Stomach smooth muscle (tissue), 2 donors: ENCODE results near the gene SINHCAF.

Experiments used
- H3K27ac ChIP-seq: one replicate; pipeline ENCODE4 v1.7.0; 2013; ENCODE audit warnings: mild to moderate bottlenecking, low read length, inconsistent platforms
- H3K27me3 ChIP-seq, 2 donors: one replicate each; pipeline ENCODE4 v1.7.0; 2013; ENCODE audit warnings: low read length in 2 of 2; ENCODE audit not compliant: insufficient read depth in 2 of 2, control insufficient read depth in 1 of 2
- H3K36me3 ChIP-seq, 2 donors: one replicate each; pipeline ENCODE4 v1.7.0; 2013; ENCODE audit warnings: low read length in 2 of 2; ENCODE audit not compliant: control insufficient read depth in 2 of 2, insufficient read depth in 2 of 2
- H3K4me1 ChIP-seq: one replicate; pipeline ENCODE4 v1.7.0; 2013; ENCODE audit warnings: low read length; ENCODE audit not compliant: control insufficient read depth, insufficient read depth
- H3K4me3 ChIP-seq, 2 donors: one replicate each; pipeline ENCODE4 v1.7.0; 2013; ENCODE audit warnings: low read length in 2 of 2
- H3K9ac ChIP-seq, 2 donors: one replicate each; pipeline ENCODE4 v1.7.0; 2013; ENCODE audit warnings: low read length in 2 of 2, mild to moderate bottlenecking in 1 of 2
- H3K9me3 ChIP-seq, 2 donors: one replicate each; pipeline ENCODE4 v1.7.0; 2013; ENCODE audit warnings: low read length in 2 of 2; ENCODE audit not compliant: control insufficient read depth in 2 of 2
- donor health status: healthy.
- donor health status: Pancreatic carcinoma.

The SINHCAF gene

DNA sequence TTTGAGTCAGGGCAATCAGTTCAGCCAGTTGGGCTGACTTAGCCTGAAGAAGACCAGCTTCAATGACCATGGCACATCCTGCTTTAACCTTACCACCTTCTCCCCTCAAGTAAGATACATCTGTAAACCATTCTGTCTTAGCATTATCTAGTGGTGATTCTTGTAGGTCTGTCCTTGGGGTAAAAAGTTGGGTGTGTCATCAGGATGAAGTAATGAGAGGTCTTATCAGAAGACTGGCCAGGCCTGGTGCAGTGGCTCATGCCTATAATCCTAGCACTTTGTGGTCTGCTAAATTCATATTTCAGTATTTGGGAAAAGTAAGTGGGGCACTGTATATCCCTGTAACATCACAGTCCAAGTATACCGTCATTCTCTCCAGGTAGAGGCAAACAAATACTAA, 19.1 kb downstream of the SINHCAF start:
- Histone ChIP-seq H3K9ac (no peak overlapping the region), H3K4me1 (no peaks in the 10 kb centered on the region), H3K9me3 (no peaks in the 10 kb centered on the region), H3K27ac (no peak overlapping the region), H3K4me3 (no peak overlapping the region), H3K27me3 (no peaks in the 10 kb centered on the region), H3K36me3 (peaks cover 4 to 11% of the 10 kb centered on the region in 2 donors)

DNA sequence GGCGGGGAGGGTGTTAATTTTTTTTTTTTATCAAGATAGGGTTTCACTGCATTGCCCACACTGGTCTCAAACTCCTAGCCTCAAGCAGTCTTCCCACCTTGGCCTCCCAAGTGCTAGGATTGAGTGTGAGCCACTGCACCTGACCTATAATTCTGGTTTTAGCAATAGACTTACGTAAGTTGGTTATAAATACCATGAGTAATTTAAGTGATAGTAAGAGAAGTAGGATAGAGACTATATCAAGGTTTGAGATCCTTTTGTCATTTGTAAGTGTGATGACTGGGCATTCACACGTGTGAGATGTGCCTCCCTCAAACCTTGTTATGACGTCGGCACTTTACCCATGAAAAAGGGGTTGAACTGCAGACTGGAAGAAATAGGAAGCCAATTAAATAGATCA, 22.5 kb downstream of the SINHCAF start:
- no peaks in the 10 kb centered on the region for H3K27me3 ChIP-seq
- H3K4me3 ChIP-seq, result no peak overlapping the region
- H3K9me3 ChIP-seq, result no peaks in the 10 kb centered on the region
- no peak overlapping the region for H3K27ac ChIP-seq
- H3K36me3 ChIP-seq, result peaks cover 4 to 11% of the 10 kb centered on the region in 2 donors
- H3K9ac ChIP-seq, result no peak overlapping the region
- H3K4me1 ChIP-seq, result no peaks in the 10 kb centered on the region

DNA sequence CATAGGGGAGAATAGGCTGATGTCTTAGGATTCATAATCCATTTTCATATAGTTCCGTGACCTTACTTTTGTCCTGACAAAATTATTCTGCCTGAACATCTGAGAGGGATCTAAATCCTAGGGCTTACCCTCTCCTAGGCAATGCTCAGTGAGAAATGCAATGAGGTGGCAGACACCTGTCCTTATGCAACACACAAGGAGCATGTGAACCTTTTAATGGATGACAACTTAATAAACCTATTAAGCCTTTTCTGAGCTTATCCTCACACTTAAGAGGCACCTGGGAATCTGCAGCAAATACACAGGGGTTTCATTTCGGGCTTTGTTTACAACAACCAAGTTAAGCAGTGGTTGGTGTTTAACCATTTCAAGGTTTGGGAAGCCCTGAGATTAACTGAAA, 24.6 kb downstream of the SINHCAF start:
- Histone ChIP-seq H3K4me3 (no peak overlapping the region), H3K4me1 (no peaks in the 10 kb centered on the region), H3K36me3 (peaks cover 4 to 11% of the 10 kb centered on the region in 2 donors), H3K27me3 (no peaks in the 10 kb centered on the region), H3K9ac (no peak overlapping the region), H3K27ac (no peak overlapping the region), H3K9me3 (no peaks in the 10 kb centered on the region)

DNA sequence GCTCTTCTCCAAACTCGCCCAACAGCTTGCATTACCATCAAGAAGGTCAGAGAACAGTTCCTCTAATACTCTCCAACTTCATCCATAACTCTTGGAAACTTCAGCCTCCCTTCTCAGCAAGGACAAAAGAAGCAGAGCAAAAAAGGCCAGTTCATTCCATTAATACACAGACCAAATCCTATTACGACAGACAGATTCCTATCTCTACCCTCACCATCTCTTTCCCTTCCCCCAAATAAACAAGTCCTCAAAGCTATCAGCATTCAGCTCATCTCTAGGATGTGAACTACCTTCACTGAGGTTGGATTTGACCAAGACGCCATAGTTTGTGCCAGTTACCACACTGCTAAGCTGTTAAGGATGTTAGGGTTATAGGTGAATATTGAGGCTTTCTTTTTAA, 25.2 kb downstream of the SINHCAF start:
- no peak overlapping the region for H3K27ac ChIP-seq
- no peaks in the 10 kb centered on the region for H3K4me1 ChIP-seq
- H3K9me3 ChIP-seq, result no peaks in the 10 kb centered on the region
- H3K9ac ChIP-seq, result no peak overlapping the region
- no peak overlapping the region for H3K4me3 ChIP-seq
- H3K27me3 ChIP-seq, result no peaks in the 10 kb centered on the region
- H3K36me3 ChIP-seq, result peaks cover 4 to 11% of the 10 kb centered on the region in 2 donors

- no peaks in the 10 kb centered on the region for H3K9me3 ChIP-seq
- peaks cover 4 to 11% of the 10 kb centered on the region in 2 donors for H3K36me3 ChIP-seq
- no peaks in the 10 kb centered on the region for H3K27me3 ChIP-seq
- H3K4me3 ChIP-seq, result no peak overlapping the region
- H3K9ac ChIP-seq, result no peak overlapping the region
- H3K4me1 ChIP-seq, result no peaks in the 10 kb centered on the region
- H3K27ac ChIP-seq, result no peak overlapping the region
Observed at GRCh38 chr12:31300341-31300740, 25.6 kb downstream of the SINHCAF start.

DNA sequence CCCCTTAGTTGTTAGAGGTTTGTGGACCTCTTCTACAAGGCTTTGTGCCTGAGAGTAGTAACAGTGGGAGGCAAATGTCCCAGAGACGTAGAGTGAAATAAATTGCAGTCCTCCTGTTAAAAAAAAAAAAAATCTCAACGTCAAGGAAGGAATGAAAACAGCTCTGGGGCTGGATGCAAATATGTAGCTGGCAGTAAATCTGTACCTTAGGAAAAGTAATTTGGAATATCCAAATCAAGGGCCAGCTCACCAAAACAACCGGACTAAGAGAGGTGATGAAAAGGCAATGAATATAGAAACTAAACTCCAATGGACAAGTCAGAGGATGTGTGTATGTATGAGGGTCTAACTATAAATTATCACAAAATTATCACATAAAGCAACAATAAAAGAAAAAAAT, 27.0 kb downstream of the SINHCAF start:
- Histone ChIP-seq H3K4me1 (no peaks in the 10 kb centered on the region), H3K36me3 (peaks cover 6 to 8% of the 10 kb centered on the region in 2 donors), H3K27me3 (no peaks in the 10 kb centered on the region), H3K27ac (no peak overlapping the region), H3K4me3 (no peak overlapping the region), H3K9ac (no peak overlapping the region), H3K9me3 (no peaks in the 10 kb centered on the region)

GRCh38 chr12:31298515-31298910, 27.4 kb downstream of the SINHCAF start:
- Histone ChIP-seq H3K27me3 (no peaks in the 10 kb centered on the region), H3K9ac (no peak overlapping the region), H3K36me3 (peaks cover 3 to 8% of the 10 kb centered on the region in 2 donors)

GRCh38 chr12:31297572-31298514, 28.1 kb downstream of the SINHCAF start:
- H3K27me3 ChIP-seq, result no peaks in the 10 kb centered on the region
- no peaks in the 10 kb centered on the region for H3K9me3 ChIP-seq
- H3K27ac ChIP-seq, result no peak overlapping the region
- H3K4me1 ChIP-seq, result no peaks in the 10 kb centered on the region
- no peak overlapping the region for H3K9ac ChIP-seq
- no peak overlapping the region for H3K4me3 ChIP-seq
- H3K36me3 ChIP-seq, result peaks cover 2 to 8% of the 10 kb centered on the region in 2 donors

More at GRCh38 chr12:31298515-31298910, 27.4 kb downstream of the SINHCAF start:
- no peaks in the 10 kb centered on the region for H3K9me3 ChIP-seq
- no peak overlapping the region for H3K27ac ChIP-seq
- H3K4me3 ChIP-seq, result no peak overlapping the region
- H3K4me1 ChIP-seq, result no peaks in the 10 kb centered on the region

DNA sequence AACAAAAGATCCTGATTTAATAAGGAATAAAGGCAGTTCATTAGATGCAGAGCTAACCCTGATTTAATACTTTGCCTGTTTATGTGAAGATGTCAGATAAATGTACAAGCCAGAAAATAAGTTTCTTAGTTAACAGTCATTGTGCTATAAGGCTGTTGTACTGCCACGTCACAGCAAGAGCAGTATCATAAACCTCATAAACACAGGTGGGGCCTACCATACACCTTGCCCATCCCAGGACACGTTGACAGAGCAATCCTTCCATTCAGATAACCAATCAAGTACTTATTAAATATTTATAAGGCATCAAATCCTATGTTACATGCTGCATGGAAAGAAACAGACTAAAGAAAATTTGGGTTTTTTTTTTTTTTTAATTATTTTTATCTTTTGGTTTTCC, 36.5 kb downstream of the SINHCAF start:
- no peaks in the 10 kb centered on the region for H3K4me1 ChIP-seq
- no peaks in the 10 kb centered on the region for H3K27me3 ChIP-seq
- no peak overlapping the region for H3K4me3 ChIP-seq
- H3K9ac ChIP-seq, result no peak overlapping the region
- H3K27ac ChIP-seq, result no peak overlapping the region
- no peaks in the 10 kb centered on the region for H3K9me3 ChIP-seq
- H3K36me3 ChIP-seq, result peaks cover 13 to 17% of the 10 kb centered on the region in 2 donors

- no peak overlapping the region for H3K9ac ChIP-seq
- H3K4me3 ChIP-seq, result no peak overlapping the region
- peaks cover 14 to 16% of the 10 kb centered on the region in 2 donors for H3K36me3 ChIP-seq
- H3K9me3 ChIP-seq, result no peaks in the 10 kb centered on the region
- no peak overlapping the region for H3K27ac ChIP-seq
- no peaks in the 10 kb centered on the region for H3K27me3 ChIP-seq
- H3K4me1 ChIP-seq, result no peaks in the 10 kb centered on the region
Observed at GRCh38 chr12:31288381-31288780, 37.6 kb downstream of the SINHCAF start.

- no peak overlapping the region for H3K4me3 ChIP-seq
- peaks cover 4 to 6% of the 10 kb centered on the region in 2 donors for H3K36me3 ChIP-seq
- no peak overlapping the region for H3K27ac ChIP-seq
- H3K9ac ChIP-seq, result no peak overlapping the region
- H3K9me3 ChIP-seq, result no peaks in the 10 kb centered on the region
- H3K4me1 ChIP-seq, result no peaks in the 10 kb centered on the region
- H3K27me3 ChIP-seq, result no peaks in the 10 kb centered on the region
Observed at GRCh38 chr12:31280183-31280582, 45.8 kb downstream of the SINHCAF start.
